ENCODE data around the gene PKN3.

The PKN3 gene

GRCh38 chr9:128753627-128754026 lies 51.3 kb downstream of the PKN3 start:
- Histone ChIP-seq H3K9me3 (ENCODE audit: control insufficient read depth, insufficient read depth, low read length) (no peaks in the 10 kb centered on the region), H3K27me3 (ENCODE audit: control insufficient read depth, insufficient read depth, low read length) (no peaks in the 10 kb centered on the region), H3K4me3 (ENCODE audit: low read depth, low read length) (no peak overlapping the region), H3K27ac (ENCODE audit: low read depth, low read length) (no peak overlapping the region), H3K4me1 (ENCODE audit: control insufficient read depth, insufficient read depth, low read length) (no peaks in the 10 kb centered on the region), H3K9ac (ENCODE audit: low read depth, low read length) (no peak overlapping the region), H3K36me3 (ENCODE audit: control insufficient read depth, insufficient read depth, low read length) (peaks cover 32% of the 10 kb centered on the region)

GRCh38 chr9:128757602-128758001 lies 55.3 kb downstream of the PKN3 start:
- no peaks in the 10 kb centered on the region for H3K27me3 ChIP-seq (ENCODE audit: control insufficient read depth, insufficient read depth, low read length)
- H3K9me3 ChIP-seq (ENCODE audit: control insufficient read depth, insufficient read depth, low read length) = no peaks in the 10 kb centered on the region
- no peaks in the 10 kb centered on the region for H3K4me1 ChIP-seq (ENCODE audit: control insufficient read depth, insufficient read depth, low read length)
- H3K4me3 ChIP-seq (ENCODE audit: low read depth, low read length) = no peak overlapping the region
- H3K36me3 ChIP-seq (ENCODE audit: control insufficient read depth, insufficient read depth, low read length) = peaks cover 12% of the 10 kb centered on the region
- H3K27ac ChIP-seq (ENCODE audit: low read depth, low read length) = no peak overlapping the region
- H3K9ac ChIP-seq (ENCODE audit: low read depth, low read length) = no peak overlapping the region

GRCh38 chr9:128762671-128763449 lies 60.6 kb downstream of the PKN3 start:
- Histone ChIP-seq H3K9me3 (ENCODE audit: control insufficient read depth, insufficient read depth, low read length) (no peaks in the 10 kb centered on the region), H3K27ac (ENCODE audit: low read depth, low read length) (no peak overlapping the region), H3K9ac (ENCODE audit: low read depth, low read length) (no peak overlapping the region)

GRCh38 chr9:128764361-128764760 lies 62.1 kb downstream of the PKN3 start:
- H3K9me3 ChIP-seq (ENCODE audit: control insufficient read depth, insufficient read depth, low read length) = no peaks in the 10 kb centered on the region
- H3K4me1 ChIP-seq (ENCODE audit: control insufficient read depth, insufficient read depth, low read length) = peaks cover 7% of the 10 kb centered on the region
- no peak overlapping the region for H3K4me3 ChIP-seq (ENCODE audit: low read depth, low read length)
- peak overlapping the region; percentile 28 for H3K27ac ChIP-seq (ENCODE audit: low read depth, low read length)
- no peak overlapping the region for H3K9ac ChIP-seq (ENCODE audit: low read depth, low read length)
- H3K27me3 ChIP-seq (ENCODE audit: control insufficient read depth, insufficient read depth, low read length) = no peaks in the 10 kb centered on the region
- peaks cover 6% of the 10 kb centered on the region; the same call in 1 of the 2 replicates for H3K36me3 ChIP-seq (ENCODE audit: control insufficient read depth, insufficient read depth, low read length)

More at GRCh38 chr9:128762671-128763449, 60.6 kb downstream of the PKN3 start:
- Histone ChIP-seq H3K36me3 (ENCODE audit: control insufficient read depth, insufficient read depth, low read length) (peaks cover 4% of the 10 kb centered on the region; the same call in 1 of the 2 replicates), H3K27me3 (ENCODE audit: control insufficient read depth, insufficient read depth, low read length) (no peaks in the 10 kb centered on the region), H3K4me3 (ENCODE audit: low read depth, low read length) (no peak overlapping the region), H3K4me1 (ENCODE audit: control insufficient read depth, insufficient read depth, low read length) (peaks cover 7% of the 10 kb centered on the region)

- H3K9ac ChIP-seq (ENCODE audit: low read depth, low read length) = no peak overlapping the region
- H3K4me3 ChIP-seq (ENCODE audit: low read depth, low read length) = no peak overlapping the region
- no peaks in the 10 kb centered on the region for H3K9me3 ChIP-seq (ENCODE audit: control insufficient read depth, insufficient read depth, low read length)
- peaks cover 6% of the 10 kb centered on the region; the same call in 1 of the 2 replicates for H3K36me3 ChIP-seq (ENCODE audit: control insufficient read depth, insufficient read depth, low read length)
- peaks cover 7% of the 10 kb centered on the region for H3K4me1 ChIP-seq (ENCODE audit: control insufficient read depth, insufficient read depth, low read length)
- no peak overlapping the region for H3K27ac ChIP-seq (ENCODE audit: low read depth, low read length)
- H3K27me3 ChIP-seq (ENCODE audit: control insufficient read depth, insufficient read depth, low read length) = no peaks in the 10 kb centered on the region
These were observed 63.2 kb downstream of the PKN3 start for GRCh38 chr9:128765499-128765898.

- Histone ChIP-seq H3K4me3 (ENCODE audit: low read depth, low read length) (no peak overlapping the region), H3K27me3 (ENCODE audit: control insufficient read depth, insufficient read depth, low read length) (no peaks in the 10 kb centered on the region), H3K4me1 (ENCODE audit: control insufficient read depth, insufficient read depth, low read length) (peaks cover 7% of the 10 kb centered on the region), H3K9me3 (ENCODE audit: control insufficient read depth, insufficient read depth, low read length) (no peaks in the 10 kb centered on the region), H3K36me3 (ENCODE audit: control insufficient read depth, insufficient read depth, low read length) (peaks cover 6% of the 10 kb centered on the region; the same call in 1 of the 2 replicates), H3K27ac (ENCODE audit: low read depth, low read length) (no peak overlapping the region), H3K9ac (ENCODE audit: low read depth, low read length) (no peak overlapping the region)
These were observed 66.3 kb downstream of the PKN3 start for GRCh38 chr9:128768606-128769005.

Data from HUES48 (cell line).